ENCODE data around the gene VWA8.

DNA sequence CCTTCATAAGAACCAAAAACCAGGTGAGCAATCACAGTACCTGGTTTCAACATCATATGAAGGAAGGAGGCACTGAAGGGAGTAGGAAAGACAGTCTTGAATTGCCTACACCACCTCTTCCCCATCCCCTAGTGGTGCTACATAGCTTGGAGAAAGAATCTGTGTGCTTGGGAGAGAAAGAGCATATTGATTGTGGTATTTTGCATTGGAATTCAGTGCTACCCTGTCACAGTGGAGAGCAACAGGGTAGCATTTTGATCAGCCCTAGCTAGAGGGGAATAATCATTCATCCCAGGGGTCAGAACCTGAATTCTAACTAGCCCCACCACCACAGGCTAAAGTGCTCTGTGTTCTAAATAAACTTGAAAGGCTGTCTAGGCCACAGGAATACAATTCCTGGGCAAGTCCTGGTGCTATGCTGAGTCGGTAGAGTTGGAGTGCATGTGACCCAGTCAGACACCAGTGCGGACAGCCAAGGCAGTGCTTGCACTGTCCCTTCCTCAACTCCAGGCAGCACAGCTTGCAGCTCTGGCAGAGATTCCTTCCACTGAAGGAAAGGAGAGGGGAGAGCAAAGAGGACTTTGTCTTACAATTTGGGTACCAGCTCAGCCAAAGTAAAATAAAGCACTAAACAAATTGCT, 158.7 kb downstream of the VWA8 start:
- TF ChIP-seq, protein P1, sequence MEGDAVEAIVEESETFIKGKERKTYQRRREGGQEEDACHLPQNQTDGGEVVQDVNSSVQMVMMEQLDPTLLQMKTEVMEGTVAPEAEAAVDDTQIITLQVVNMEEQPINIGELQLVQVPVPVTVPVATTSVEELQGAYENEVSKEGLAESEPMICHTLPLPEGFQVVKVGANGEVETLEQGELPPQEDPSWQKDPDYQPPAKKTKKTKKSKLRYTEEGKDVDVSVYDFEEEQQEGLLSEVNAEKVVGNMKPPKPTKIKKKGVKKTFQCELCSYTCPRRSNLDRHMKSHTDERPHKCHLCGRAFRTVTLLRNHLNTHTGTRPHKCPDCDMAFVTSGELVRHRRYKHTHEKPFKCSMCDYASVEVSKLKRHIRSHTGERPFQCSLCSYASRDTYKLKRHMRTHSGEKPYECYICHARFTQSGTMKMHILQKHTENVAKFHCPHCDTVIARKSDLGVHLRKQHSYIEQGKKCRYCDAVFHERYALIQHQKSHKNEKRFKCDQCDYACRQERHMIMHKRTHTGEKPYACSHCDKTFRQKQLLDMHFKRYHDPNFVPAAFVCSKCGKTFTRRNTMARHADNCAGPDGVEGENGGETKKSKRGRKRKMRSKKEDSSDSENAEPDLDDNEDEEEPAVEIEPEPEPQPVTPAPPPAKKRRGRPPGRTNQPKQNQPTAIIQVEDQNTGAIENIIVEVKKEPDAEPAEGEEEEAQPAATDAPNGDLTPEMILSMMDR (IDR thresholded peaks at IDR 0.05), result no peak
- no peak for TF ChIP-seq EP300 (IDR thresholded peaks at IDR 0.05)
- TF ChIP-seq POLR2A (IDR thresholded peaks at IDR 0.05), result no peak
- TF ChIP-seq POLR2AphosphoS5 (IDR thresholded peaks at IDR 0.05), result no peak
